ENCODE data around the gene DISP1. TPM values are rescaled to one million over a fixed set of nuclear protein-coding genes. Genes with fewer than 3 reads are reported as not detected.

The DISP1 gene
- polyA plus RNA-seq, 1 experiment: 6.2 TPM

GRCh38 chr1:222769971-222770620 is 44.7 kb upstream of the DISP1 start:
- no peak overlapping the region for H3K4me3 ChIP-seq (ENCODE audit: low read depth, low read length)
- H3K36me3 ChIP-seq (ENCODE audit: control insufficient read depth, insufficient read depth, low read length): no peaks in the 10 kb centered on the region
- ChIA-PET POLR2A (no interaction called here), CTCF (no interaction called here)
- DNase-seq (ENCODE audit: low read depth): no peak
- H3K27me3 ChIP-seq (ENCODE audit: control insufficient read depth, insufficient read depth, low read length): no peaks in the 10 kb centered on the region
- no peak for TF ChIP-seq CTCF (IDR thresholded peaks at IDR 0.05; ENCODE audit: insufficient read depth, low read depth, low read length)

DNA sequence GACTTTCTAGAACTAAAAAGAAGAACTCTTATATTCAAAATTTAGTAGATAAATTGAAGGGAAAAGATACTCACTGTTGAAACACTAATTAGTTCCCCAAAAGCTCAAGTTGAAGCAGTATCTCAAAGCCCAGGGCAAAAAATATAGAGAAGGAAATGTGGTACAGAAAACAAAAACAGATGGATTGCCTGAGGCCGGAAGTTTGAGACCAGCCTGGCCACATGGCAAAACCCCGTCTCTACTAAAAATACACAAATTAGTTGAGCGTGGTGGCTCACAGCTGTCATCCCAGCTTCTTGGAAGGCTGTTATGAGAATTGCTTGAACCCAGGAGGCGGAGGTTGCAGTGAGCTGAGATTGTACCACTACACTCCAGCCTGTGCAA is 41.9 kb upstream of the DISP1 start:
- no peak for DNase-seq (ENCODE audit: low read depth)
- H3K36me3 ChIP-seq (ENCODE audit: control insufficient read depth, insufficient read depth, low read length): no peaks in the 10 kb centered on the region
- no peak overlapping the region for H3K4me3 ChIP-seq (ENCODE audit: low read depth, low read length)
- ChIA-PET POLR2A (no interaction called here), CTCF (interaction anchor here (0.7 kb wide), 2 partner anchors 23 to 350 kb away, joined by 3 read pairs; no protein-coding TSS in a partner anchor)
- no peak for TF ChIP-seq CTCF (IDR thresholded peaks at IDR 0.05; ENCODE audit: insufficient read depth, low read depth, low read length)
- H3K27me3 ChIP-seq (ENCODE audit: control insufficient read depth, insufficient read depth, low read length): no peaks in the 10 kb centered on the region

GRCh38 chr1:222777463-222777862 is 37.4 kb upstream of the DISP1 start:
- ChIA-PET POLR2A (no interaction called here), CTCF (no interaction called here)
- Histone ChIP-seq H3K36me3 (ENCODE audit: control insufficient read depth, insufficient read depth, low read length) (no peaks in the 10 kb centered on the region), H3K4me3 (ENCODE audit: low read depth, low read length) (no peak overlapping the region), H3K27me3 (ENCODE audit: control insufficient read depth, insufficient read depth, low read length) (no peaks in the 10 kb centered on the region)
- no peak for TF ChIP-seq CTCF (IDR thresholded peaks at IDR 0.05; ENCODE audit: insufficient read depth, low read depth, low read length)
- DNase-seq (ENCODE audit: low read depth): no peak

- DNase-seq (ENCODE audit: low read depth): no peak
- H3K4me3 ChIP-seq (ENCODE audit: low read depth, low read length): no peak overlapping the region
- TF ChIP-seq CTCF (IDR thresholded peaks at IDR 0.05; ENCODE audit: insufficient read depth, low read depth, low read length): no peak
- CTCF ChIA-PET: no interaction called here
- no peaks in the 10 kb centered on the region for H3K27me3 ChIP-seq (ENCODE audit: control insufficient read depth, insufficient read depth, low read length)
- POLR2A ChIA-PET: no interaction called here
- H3K36me3 ChIP-seq (ENCODE audit: control insufficient read depth, insufficient read depth, low read length): no peaks in the 10 kb centered on the region
Measured at GRCh38 chr1:222777977-222778376, 36.9 kb upstream of the DISP1 start.

- POLR2A ChIA-PET: no interaction called here
- H3K27me3 ChIP-seq (ENCODE audit: control insufficient read depth, insufficient read depth, low read length): peaks cover 5% of the 10 kb centered on the region
- no peak for TF ChIP-seq CTCF (IDR thresholded peaks at IDR 0.05; ENCODE audit: insufficient read depth, low read depth, low read length)
- CTCF ChIA-PET: no interaction called here
- no peaks in the 10 kb centered on the region for H3K36me3 ChIP-seq (ENCODE audit: control insufficient read depth, insufficient read depth, low read length)
- no peak overlapping the region for H3K4me3 ChIP-seq (ENCODE audit: low read depth, low read length)
- DNase-seq (ENCODE audit: low read depth): no peak
Measured at GRCh38 chr1:222781251-222781650, 33.6 kb upstream of the DISP1 start.
